ENCODE measurements around the gene SMKR1. TPM values are rescaled to one million over a fixed set of nuclear protein-coding genes. Genes with fewer than 3 reads are reported as not detected.

Gene SMKR1
- polyA plus RNA-seq, 3 donors: not detected

GRCh38 chr7:129496653-129497052 lies 5.7 kb upstream of the SMKR1 start:
- Histone ChIP-seq H4K20me1 (ENCODE audit: insufficient read depth, low read length) (no peaks in the 10 kb centered on the region), H3K4me3 (replicated peaks in 1 of 3; ENCODE audit: low read depth in 2 of 3, low read length in 3 of 3) (no peak overlapping the region), H3K27ac (ENCODE audit: low read depth in 1 of 2, low read length in 2 of 2) (no peak overlapping the region), H3K9me3 (replicated peaks in 1 of 2; ENCODE audit: control insufficient read depth in 1 of 2, insufficient read depth in 1 of 2, low read length in 2 of 2) (no peaks in the 10 kb centered on the region), H2AFZ (ENCODE audit: insufficient read depth, low read depth, low read length, poor library complexity, severe bottlenecking) (no peak overlapping the region), H3K4me1 (ENCODE audit: control insufficient read depth in 1 of 2, insufficient read depth in 2 of 2, low read length in 2 of 2) (peaks cover under 1% of the 10 kb centered on the region in 2 donors), H3K79me2 (ENCODE audit: insufficient read depth, low read length) (no peaks in the 10 kb centered on the region), H3K36me3 (replicated peaks in 1 of 2; ENCODE audit: control insufficient read depth in 1 of 2, insufficient read depth in 2 of 2, low read length in 2 of 2) (no peaks in the 10 kb centered on the region), H3K4me2 (replicated peaks; ENCODE audit: extremely low read depth, low read length, poor library complexity, severe bottlenecking) (no peak overlapping the region), H3K27me3 (ENCODE audit: control insufficient read depth in 2 of 2, insufficient read depth in 2 of 2, low read length in 2 of 2) (peaks cover 0 to 5% of the 10 kb centered on the region in 2 donors), H3K9ac (ENCODE audit: insufficient read depth, low read length, poor library complexity, severe bottlenecking) (no peak overlapping the region)
- Mint-ChIP-seq H3K9me3 (peaks cover 0 to 2% (median 0%) of the 10 kb centered on the region in 7 donors), H3K27ac (no peak overlapping the region), H3K4me3 (no peak overlapping the region), H3K36me3 (peaks cover 0 to 4% of the 10 kb centered on the region in 2 donors), H3K27me3 (ENCODE audit: low read depth in 3 of 3) (peaks cover 9 to 14% (median 10%) of the 10 kb centered on the region in 3 donors), H3K4me1 (peaks cover 5% of the 10 kb centered on the region)
- no peak for TF ChIP-seq CTCF (IDR thresholded peaks at IDR 0.05)
- 77% methylated on average over 7 of the region's 7 CpGs for WGBS (ENCODE audit: insufficient coverage)
- intact Hi-C loops (cut with micrococcal nuclease): no loop called here
- DNase-seq: no peak

- Histone ChIP-seq H4K20me1 (ENCODE audit: insufficient read depth, low read length) (no peaks in the 10 kb centered on the region), H3K27ac (ENCODE audit: low read depth in 1 of 2, low read length in 2 of 2) (no peak overlapping the region), H3K4me3 (replicated peaks in 1 of 3; ENCODE audit: low read depth in 2 of 3, low read length in 3 of 3) (no peak overlapping the region), H3K79me2 (ENCODE audit: insufficient read depth, low read length) (no peaks in the 10 kb centered on the region), H3K27me3 (ENCODE audit: control insufficient read depth in 2 of 2, insufficient read depth in 2 of 2, low read length in 2 of 2) (peaks cover 2 to 5% of the 10 kb centered on the region in 2 donors), H2AFZ (ENCODE audit: insufficient read depth, low read depth, low read length, poor library complexity, severe bottlenecking) (no peak overlapping the region), H3K4me2 (replicated peaks; ENCODE audit: extremely low read depth, low read length, poor library complexity, severe bottlenecking) (no peak overlapping the region), H3K36me3 (replicated peaks in 1 of 2; ENCODE audit: control insufficient read depth in 1 of 2, insufficient read depth in 2 of 2, low read length in 2 of 2) (no peaks in the 10 kb centered on the region), H3K9ac (ENCODE audit: insufficient read depth, low read length, poor library complexity, severe bottlenecking) (no peak overlapping the region), H3K9me3 (replicated peaks in 1 of 2; ENCODE audit: control insufficient read depth in 1 of 2, insufficient read depth in 1 of 2, low read length in 2 of 2) (no peaks in the 10 kb centered on the region), H3K4me1 (ENCODE audit: control insufficient read depth in 1 of 2, insufficient read depth in 2 of 2, low read length in 2 of 2) (peaks cover 4 to 5% of the 10 kb centered on the region in 2 donors)
- DNase-seq: no peak
- H3K4me1 Mint-ChIP-seq: peaks cover 8% of the 10 kb centered on the region
- no peak for TF ChIP-seq CTCF (IDR thresholded peaks at IDR 0.05)
- peaks cover 0 to 2% (median 0%) of the 10 kb centered on the region in 7 donors for H3K9me3 Mint-ChIP-seq
- H3K4me3 Mint-ChIP-seq: no peak overlapping the region
- intact Hi-C loops (cut with micrococcal nuclease): no loop called here
- H3K27ac Mint-ChIP-seq: peak overlapping the region in 1 of 7 donors; percentile 12
- 87% methylated on average over 4 of the region's 4 CpGs for WGBS (ENCODE audit: insufficient coverage)
- peaks cover 0 to 4% of the 10 kb centered on the region in 2 donors for H3K36me3 Mint-ChIP-seq
- H3K27me3 Mint-ChIP-seq (ENCODE audit: low read depth in 3 of 3): peaks cover 11 to 18% (median 13%) of the 10 kb centered on the region in 3 donors
Observed at GRCh38 chr7:129497156-129497555, 5.2 kb upstream of the SMKR1 start.
